Liver (tissue), 9 donors: ENCODE measurements around the gene CD28. TPM values are rescaled to one million over a fixed set of nuclear protein-coding genes. Genes with fewer than 3 reads are reported as not detected.

Experiments
- DNase-seq: peaks from one replicate; pipeline ENCODE4 v3.0.0-alpha.2; 2017; ENCODE audit warnings: low spot score
- H3K27ac ChIP-seq, 2 donors: one replicate each; pipeline ENCODE4 v1.7.0; 2013; ENCODE audit warnings: inconsistent platforms in 2 of 2, low read length in 2 of 2, control low read depth in 1 of 2, low read depth in 1 of 2, mild to moderate bottlenecking in 1 of 2
- H3K27me3 ChIP-seq, 4 donors: one replicate each; pipeline versions ENCODE4 v1.6.1 to v1.7.0; 2013; ENCODE audit warnings: low read length in 3 of 4, inconsistent platforms in 1 of 4, mild to moderate bottlenecking in 1 of 4, moderate library complexity in 1 of 4; ENCODE audit not compliant: control insufficient read depth in 4 of 4, insufficient read depth in 4 of 4
- H3K36me3 ChIP-seq, 4 donors: one replicate each; pipeline versions ENCODE4 v1.6.1 to v1.7.0; 2013; ENCODE audit warnings: low read length in 3 of 4, mild to moderate bottlenecking in 3 of 4, low read depth in 1 of 4, moderate library complexity in 1 of 4; ENCODE audit not compliant: control insufficient read depth in 4 of 4, insufficient read depth in 3 of 4
- H3K4me1 ChIP-seq, 4 donors: one replicate each; pipeline versions ENCODE4 v1.6.1 to v1.7.0; 2013; ENCODE audit warnings: low read length in 3 of 4, mild to moderate bottlenecking in 3 of 4, moderate library complexity in 1 of 4; ENCODE audit not compliant: control insufficient read depth in 4 of 4, insufficient read depth in 4 of 4
- H3K4me3 ChIP-seq, 3 donors: one replicate each; pipeline versions ENCODE4 v1.6.1 to v1.7.0; 2013; ENCODE audit warnings: low read length in 3 of 3, control low read depth in 1 of 3, low read depth in 1 of 3, mild to moderate bottlenecking in 1 of 3
- H3K9ac ChIP-seq, 2 donors: one replicate each; pipeline ENCODE4 v1.7.0; 2013; ENCODE audit warnings: low read length in 2 of 2, mild to moderate bottlenecking in 2 of 2, moderate library complexity in 2 of 2, control low read depth in 1 of 2, low read depth in 1 of 2
- H3K9me3 ChIP-seq, 4 donors: one replicate each; pipeline versions ENCODE4 v1.6.1 to v1.7.0; 2013; ENCODE audit warnings: low read length in 3 of 4; ENCODE audit not compliant: control insufficient read depth in 4 of 4
- ATF3 ChIP-seq: IDR thresholded peaks from 2 replicates; pipeline ENCODE4 v1.6.1; 2016; ENCODE audit warnings: antibody characterized with exemption
- CTCF ChIP-seq: fragments of 150-350 bp; IDR thresholded peaks from 2 replicates; pipeline ENCODE4 v1.5.1; 2017; ENCODE audit warnings: improper control_type of control experiment, low read depth, low read length; ENCODE audit not compliant: missing input control
- EGR1 ChIP-seq, 2 donors: IDR thresholded peaks; 2 replicates each; pipeline ENCODE4 v1.6.1; 2016 to 2018; ENCODE audit warnings: antibody characterized with exemption in 2 of 2, low read depth in 2 of 2
- FOXA1 ChIP-seq: IDR thresholded peaks from 2 replicates; pipeline ENCODE4 v1.6.1; 2016; ENCODE audit warnings: antibody characterized with exemption
- FOXA2 ChIP-seq: IDR thresholded peaks from 2 replicates; pipeline ENCODE4 v1.6.1; 2016; ENCODE audit warnings: antibody characterized with exemption
- GABPA ChIP-seq, 2 donors: IDR thresholded peaks in 1 of 2; conservative IDR thresholded peaks in 1 of 2; 2 replicates each; pipeline ENCODE4 v1.6.1; 2016; ENCODE audit warnings: antibody characterized with exemption in 2 of 2, mild to moderate bottlenecking in 1 of 2, moderate library complexity in 1 of 2
- HNF4A ChIP-seq, 2 donors: conservative IDR thresholded peaks; 2 replicates each; pipeline ENCODE4 v1.6.1; 2016; ENCODE audit warnings: antibody characterized with exemption in 2 of 2, mild to moderate bottlenecking in 2 of 2
- HNF4G ChIP-seq: IDR thresholded peaks from 2 replicates; pipeline ENCODE4 v1.6.1; 2016; ENCODE audit warnings: antibody characterized with exemption
- JUND ChIP-seq, 2 donors: IDR thresholded peaks; 2 replicates each; pipeline ENCODE4 v1.6.1; 2016; ENCODE audit warnings: antibody characterized with exemption in 2 of 2
- MAX ChIP-seq: IDR thresholded peaks from 2 replicates; pipeline ENCODE4 v1.6.1; 2016; ENCODE audit warnings: antibody characterized with exemption
- NR2F2 ChIP-seq: IDR thresholded peaks from 2 replicates; pipeline ENCODE4 v1.6.1; 2016; ENCODE audit warnings: antibody characterized with exemption
- RAD21 ChIP-seq, 2 donors: IDR thresholded peaks; 2 replicates each; pipeline ENCODE4 v1.6.1; 2016; ENCODE audit warnings: antibody characterized with exemption in 2 of 2, mild to moderate bottlenecking in 2 of 2
- REST ChIP-seq: IDR thresholded peaks from 2 replicates; pipeline ENCODE4 v1.6.1; 2016; ENCODE audit warnings: antibody characterized with exemption, mild to moderate bottlenecking
- RXRA ChIP-seq, 2 donors: IDR thresholded peaks; 2 replicates each; pipeline ENCODE4 v1.6.1; 2017 to 2018; ENCODE audit warnings: antibody characterized with exemption in 2 of 2, mild to moderate bottlenecking in 1 of 2
- SP1 ChIP-seq: IDR thresholded peaks from 2 replicates; pipeline ENCODE4 v1.6.1; 2018; ENCODE audit warnings: antibody characterized with exemption, mild to moderate bottlenecking
- TAF1 ChIP-seq: conservative IDR thresholded peaks from 2 replicates; pipeline ENCODE4 v1.6.1; 2016; ENCODE audit warnings: antibody characterized with exemption, mild to moderate bottlenecking
- YY1 ChIP-seq: IDR thresholded peaks from 2 replicates; pipeline ENCODE4 v1.6.1; 2016; ENCODE audit warnings: antibody characterized with exemption, mild to moderate bottlenecking
- ZBTB33 ChIP-seq: IDR thresholded peaks from 2 replicates; pipeline ENCODE4 v1.6.1; 2016; ENCODE audit warnings: antibody characterized with exemption
- WGBS: extraction: QIAGEN DNeasy Blood & Tissue Kit; methylation state at CpG from one replicate; pipeline ENCODE4 v1.1.7; 2013; 5-methylcytosine and 5-hydroxymethylcytosine counted together
- polyA plus RNA-seq, 2 donors: library from polyadenylated mRNA; stranded (reverse) in 1 of 2; unstranded in 1 of 2; fragments of 200-250 nt in 1 of 2; fragments of >200 nt in 1 of 2; fragmentation: Nextera tagmentation in 1 of 2; extraction: Ambion mirVana in 1 of 2; gene quantifications; one replicate each; pipeline versions ENCODE4 v1.2.1 to v1.2.3, GENCODE V29; 2013 to 2015
- total RNA-seq, 2 donors: library from RNA; depleted of rRNA; stranded (reverse); fragments of >200 nt; gene quantifications; one replicate each; pipeline ENCODE4 v1.2.3, GENCODE V29; 2014
- donor health status: healthy.
- donor health status: healthy.
- donor health status: healthy.
- donor health status: healthy.
- donor health status: healthy.

The CD28 gene
- total and polyA plus RNA-seq, 4 donors = 0.08 to 0.93 (median 0.33) TPM

- H3K4me1 ChIP-seq = peaks cover 0 to 27% (median 9%) of the 10 kb centered on the region in 4 donors
- no peak overlapping the region for H3K4me3 ChIP-seq
- no peaks in the 10 kb centered on the region for H3K27me3 ChIP-seq
- peak overlapping the region; percentile 0 to 62 for H3K27ac ChIP-seq
- peak; percentile 24 for TF ChIP-seq SP1
- no peak for TF ChIP-seq CTCF
- no peak for TF ChIP-seq REST
- no peak for TF ChIP-seq YY1
- TF ChIP-seq RXRA (IDR thresholded peaks at IDR 0.05) = no peak
- TF ChIP-seq ATF3 = no peak
- peak; percentile 97 for TF ChIP-seq NR2F2
- TF ChIP-seq FOXA1 = no peak
- TF ChIP-seq HNF4G = no peak
- peak in 1 of 2 donors; percentile 37 for TF ChIP-seq RAD21 (IDR thresholded peaks at IDR 0.05)
- peak in 1 of 2 donors; percentile 20 for TF ChIP-seq HNF4A (conservative IDR thresholded peaks at IDR 0.05)
- no peaks in the 10 kb centered on the region for H3K9me3 ChIP-seq
- no peaks in the 10 kb centered on the region for H3K36me3 ChIP-seq
- DNase-seq = no peak
- H3K9ac ChIP-seq = no peak overlapping the region
Observed at GRCh38 chr2:203691149-203691548, 15.3 kb upstream of the CD28 start.

- Histone ChIP-seq H3K9me3 (no peaks in the 10 kb centered on the region), H3K36me3 (no peaks in the 10 kb centered on the region), H3K4me1 (peaks cover 0 to 32% (median 9%) of the 10 kb centered on the region in 4 donors), H3K27ac (peak overlapping the region in 1 of 2 donors; percentile 15), H3K4me3 (no peak overlapping the region), H3K27me3 (no peaks in the 10 kb centered on the region), H3K9ac (no peak overlapping the region)
- 76% methylated on average over 5 of the region's 5 CpGs for WGBS
- DNase-seq = no peak
- TF ChIP-seq FOXA2 = no peak
- no peak for TF ChIP-seq CTCF
- peak in 1 of 2 donors; percentile 14 for TF ChIP-seq EGR1 (IDR thresholded peaks at IDR 0.05; ENCODE audit: low read depth in 2 of 2)
- peak; percentile 60 for TF ChIP-seq SP1
- TF ChIP-seq JUND (IDR thresholded peaks at IDR 0.05) = no peak
- TF ChIP-seq TAF1 = no peak
- TF ChIP-seq YY1 = no peak
- no peak for TF ChIP-seq MAX
- TF ChIP-seq RXRA (IDR thresholded peaks at IDR 0.05) = peak; percentile 40 to 69
- TF ChIP-seq ATF3 = no peak
- no peak for TF ChIP-seq FOXA1
- peak; percentile 12 to 42 for TF ChIP-seq RAD21 (IDR thresholded peaks at IDR 0.05)
- TF ChIP-seq NR2F2 = peak; percentile 100
- no peak for TF ChIP-seq GABPA (IDR thresholded peaks at IDR 0.05 in 1 of 2, conservative IDR thresholded peaks at IDR 0.05 in 1 of 2)
- TF ChIP-seq HNF4G = no peak
- TF ChIP-seq ZBTB33 = no peak
Observed at GRCh38 chr2:203692031-203692710, 14.3 kb upstream of the CD28 start.
